GM03348 (cell line): Measurements from ENCODE around the gene MRPS18C.
A peak's percentile ranks its signal among the peaks of the same experiment; 100 is the strongest.
"Not testable (repeated sequence)": the region's sequence is repeated elsewhere in the genome, so short reads cannot be mapped to it uniquely, and the experiment has no call there.

Source experiments
- DNase-seq: peaks from one replicate; pipeline ENCODE4 v3.0.0; 2012; ENCODE audit warnings: low spot score

Gene MRPS18C

GRCh38 chr4:83455281-83456183, at the start of gene MRPS18C, which contains the start of gene HELQ:
Gene MRPS18C (plus strand): TSS chr4:83456058. CDS start chr4:83456078, 20 bp downstream.
Gene HELQ (minus strand): TSS chr4:83455823. CDS start chr4:83455693, 130 bp downstream.
- peak; percentile 97 for DNase-seq

GRCh38 chr4:83408908-83409307, 47.0 kb upstream of the MRPS18C start:
- DNase-seq, result no peak

DNA sequence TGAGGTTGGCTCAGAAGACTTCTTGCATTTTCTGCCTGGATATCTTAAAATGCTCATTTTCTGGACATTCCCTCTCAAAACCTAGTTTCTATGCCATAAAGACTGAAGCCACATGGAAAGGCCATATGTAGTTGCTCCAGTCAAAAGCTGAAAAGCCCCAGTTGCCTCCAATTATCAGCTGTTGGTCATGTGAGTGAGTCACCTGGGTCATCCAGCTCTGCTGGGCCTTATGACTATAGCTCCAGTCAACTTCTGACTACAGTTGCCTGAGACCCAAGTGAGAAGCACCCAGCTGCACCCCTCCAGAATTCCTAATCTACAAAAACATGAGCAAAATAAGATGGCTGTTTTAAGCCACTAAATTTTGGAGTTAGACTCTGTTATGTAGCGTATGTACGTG, 42.2 kb upstream of the MRPS18C start:
- no peak for DNase-seq

GRCh38 chr4:83417566-83417965, 38.3 kb upstream of the MRPS18C start:
- no peak for DNase-seq

- no peak for DNase-seq
These were observed 37.6 kb upstream of the MRPS18C start for GRCh38 chr4:83418211-83418610.

DNA sequence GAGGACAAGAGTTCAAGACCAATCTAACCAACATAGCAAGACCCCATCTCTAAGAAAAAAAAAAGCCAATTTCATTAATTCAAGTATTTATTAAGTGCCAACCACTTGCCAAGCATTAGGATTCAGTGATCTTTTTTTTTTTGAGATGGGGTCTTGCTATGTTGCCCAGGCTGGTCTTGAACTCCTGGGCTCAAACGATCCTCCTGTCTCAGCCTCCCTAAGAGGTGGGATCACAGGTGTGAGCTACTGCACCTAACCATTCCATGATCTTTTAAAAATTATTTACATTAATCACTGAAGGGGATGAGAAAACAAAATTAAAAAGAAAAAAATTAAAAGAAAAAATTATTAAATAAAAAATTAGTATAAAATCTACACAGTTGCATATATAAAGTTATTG, 24.7 kb upstream of the MRPS18C start:
- no peak for DNase-seq

GRCh38 chr4:83436680-83437079, 19.2 kb upstream of the MRPS18C start:
- no peak for DNase-seq

GRCh38 chr4:83438719-83439118, 17.1 kb upstream of the MRPS18C start:
- DNase-seq, result no peak

- DNase-seq, result no peak
These were observed 15.6 kb upstream of the MRPS18C start for GRCh38 chr4:83440148-83440814.

DNA sequence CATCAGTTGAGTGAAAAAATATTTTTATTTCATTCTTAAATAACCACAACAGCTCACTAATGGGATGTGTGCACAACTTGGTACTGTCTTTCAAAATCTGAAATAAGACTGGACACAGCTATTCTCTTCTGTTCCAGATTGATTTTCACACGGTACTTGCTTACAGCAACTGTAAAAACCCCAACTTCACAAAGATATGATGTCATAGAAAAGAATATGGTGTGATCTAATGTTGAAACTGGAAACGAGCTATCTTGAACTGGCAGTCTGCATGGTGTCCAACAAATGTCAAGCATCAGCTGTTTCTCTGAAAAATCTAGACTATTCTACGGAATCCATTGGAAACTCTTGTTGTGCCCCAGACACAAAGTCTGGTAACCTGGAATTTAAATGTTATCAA, 15.0 kb upstream of the MRPS18C start:
- no peak for DNase-seq

- no peak for DNase-seq
These were observed 6.8 kb upstream of the MRPS18C start for GRCh38 chr4:83449009-83449408.

GRCh38 chr4:83454686-83455085, 1.2 kb upstream of the MRPS18C start:
- DNase-seq, result peak; percentile 25

- DNase-seq, result no peak
These were observed 285 bp downstream of the MRPS18C start for GRCh38 chr4:83456184-83456501.

DNA sequence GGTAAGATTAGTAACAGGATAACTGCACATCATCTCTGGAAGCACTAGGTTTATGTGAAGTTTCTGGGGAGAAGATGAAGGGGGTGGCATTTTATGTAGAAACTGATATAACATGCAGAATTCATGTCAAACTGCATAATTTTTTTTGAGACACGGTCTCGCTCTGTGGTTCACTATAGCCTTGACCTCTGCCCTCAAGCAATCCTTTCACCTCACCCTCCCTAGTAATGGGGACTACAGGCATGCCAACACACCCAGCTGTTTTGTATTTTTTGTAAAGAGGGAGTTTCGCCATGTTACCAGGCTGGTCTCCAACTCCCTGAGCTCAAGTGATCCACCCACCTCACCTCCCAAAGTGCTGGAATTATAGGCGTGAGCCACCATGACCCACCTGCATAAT, 17.6 kb downstream of the MRPS18C start:
- DNase-seq, result no peak

DNA sequence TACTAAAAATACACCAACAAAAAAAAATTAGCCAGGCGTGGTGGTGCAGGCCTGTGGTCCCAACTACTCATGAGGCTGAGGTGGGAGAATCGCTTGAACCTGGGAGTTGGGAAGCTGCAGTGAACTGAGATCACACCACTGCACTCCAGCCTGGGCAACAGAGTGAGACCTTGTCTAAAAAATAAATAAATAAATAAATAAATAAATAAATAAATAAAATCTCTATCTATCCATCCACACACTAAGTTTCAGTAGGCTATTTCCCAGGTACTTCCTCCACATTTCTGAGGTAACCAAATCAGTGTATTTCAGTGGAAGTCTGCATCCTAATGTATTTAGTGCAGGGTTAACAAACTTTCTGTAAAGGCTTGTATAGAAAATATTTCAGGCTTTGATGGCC, 18.1 kb downstream of the MRPS18C start:
- no peak for DNase-seq

DNA sequence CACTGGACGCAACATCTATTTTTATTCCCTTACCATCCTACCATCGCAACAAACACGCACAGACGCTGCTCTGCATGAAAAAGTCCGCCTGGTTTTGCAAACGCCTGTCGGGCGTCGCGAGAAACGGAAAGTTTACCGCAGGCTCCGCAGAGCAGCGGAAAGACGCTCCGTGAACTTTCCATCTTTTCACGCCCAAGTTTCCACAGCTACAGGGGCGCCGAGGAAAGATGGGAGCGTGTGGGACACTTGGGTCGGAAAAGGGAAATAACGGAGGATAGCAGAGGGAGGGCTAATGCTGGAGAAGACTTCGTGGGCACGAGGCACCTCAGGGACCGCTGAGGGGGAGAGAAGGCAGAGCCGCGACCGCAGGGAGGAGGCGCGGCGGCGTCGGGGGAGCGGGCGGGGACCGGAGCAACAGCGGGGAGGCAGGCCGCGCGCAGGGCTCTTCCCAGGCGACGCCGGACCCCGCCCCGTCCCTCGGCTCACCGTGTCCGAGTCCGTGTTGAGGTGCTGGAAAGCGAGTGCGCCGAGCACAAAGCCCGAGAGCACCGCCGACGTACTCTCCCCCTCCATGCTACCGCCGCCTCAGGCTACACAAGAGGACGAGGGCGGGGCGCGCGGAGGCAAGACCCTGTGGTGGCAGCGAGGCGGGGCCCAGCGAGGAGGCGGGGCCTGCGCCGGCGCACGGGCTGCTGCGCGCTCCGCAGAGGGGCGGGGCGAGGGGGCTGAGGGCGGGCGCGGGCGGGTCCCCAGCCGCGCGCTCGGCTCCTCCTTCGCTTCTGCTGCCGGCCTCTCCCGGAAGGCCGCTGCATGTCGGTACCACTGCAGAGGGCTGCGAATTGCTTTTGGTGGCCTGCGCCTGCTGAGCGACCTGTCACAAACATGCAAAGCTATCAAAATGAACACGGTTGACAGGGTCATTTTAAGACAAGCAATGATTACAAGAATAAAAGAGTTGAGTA, 28.9 kb downstream of the MRPS18C start, which contains the start of gene ABRAXAS1:
ABRAXAS1 (minus strand) TSS at position 601 of the 962 bp plus-strand sequence; CDS start at position 573, 28 bp downstream.
- peak; percentile 98 for DNase-seq

GRCh38 chr4:83486457-83487129, 30.7 kb downstream of the MRPS18C start:
- DNase-seq, result no peak

DNA sequence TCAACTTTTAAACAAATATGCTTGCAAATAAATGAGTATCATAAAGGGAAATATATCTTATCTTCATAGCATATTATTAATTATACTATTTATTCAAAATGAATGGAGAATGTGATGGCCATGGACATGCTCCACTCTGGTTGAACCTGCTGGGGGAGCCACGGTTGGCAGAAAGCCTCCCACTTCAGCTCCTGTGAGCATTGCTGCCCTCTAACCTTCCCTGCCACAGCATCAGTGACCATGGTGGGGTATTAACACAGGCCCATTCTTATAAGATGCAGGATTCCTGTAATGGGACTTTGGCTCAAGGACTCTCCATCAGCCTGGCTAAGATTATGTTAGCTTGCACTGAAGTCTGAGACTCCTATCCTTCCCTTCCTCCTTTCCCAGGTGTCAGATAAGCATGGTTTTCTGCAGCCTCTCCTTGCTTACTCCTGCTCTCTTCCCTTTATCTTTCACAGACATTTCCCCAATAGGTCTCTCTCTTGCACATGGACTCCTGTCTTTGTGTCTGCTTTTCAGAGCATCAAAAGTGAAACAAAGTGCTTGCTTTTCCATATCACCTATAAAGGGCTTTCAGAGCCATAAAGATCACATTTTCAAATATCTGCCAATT, 34.0 kb downstream of the MRPS18C start:
- no peak for DNase-seq

DNA sequence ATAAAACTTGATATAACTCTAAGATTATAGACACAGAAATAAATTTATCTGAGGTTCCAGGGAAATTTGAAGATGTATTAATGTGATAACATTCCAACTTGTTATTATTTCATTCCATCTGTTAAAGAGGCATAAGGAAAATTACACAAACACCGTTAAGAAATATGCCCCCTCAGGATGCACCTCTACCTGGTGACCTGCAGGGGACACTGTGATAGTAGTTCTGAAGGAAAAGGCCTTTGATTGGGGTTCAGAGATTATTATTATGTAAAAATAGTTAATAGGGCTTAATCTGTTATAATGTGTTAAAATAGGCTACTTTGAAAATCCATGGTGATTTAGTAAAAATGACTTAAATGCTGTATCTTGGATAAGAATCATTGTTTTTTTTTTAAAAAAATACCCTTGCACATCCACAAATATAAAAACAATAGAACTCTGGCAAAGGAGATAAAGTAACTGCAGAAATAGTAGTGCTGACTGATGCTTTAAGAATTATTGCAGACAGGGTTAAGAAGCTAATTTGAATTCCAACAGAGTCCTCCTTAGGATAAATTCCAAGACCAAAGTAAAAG, 35.1 kb downstream of the MRPS18C start:
- peak; percentile 32 for DNase-seq

DNA sequence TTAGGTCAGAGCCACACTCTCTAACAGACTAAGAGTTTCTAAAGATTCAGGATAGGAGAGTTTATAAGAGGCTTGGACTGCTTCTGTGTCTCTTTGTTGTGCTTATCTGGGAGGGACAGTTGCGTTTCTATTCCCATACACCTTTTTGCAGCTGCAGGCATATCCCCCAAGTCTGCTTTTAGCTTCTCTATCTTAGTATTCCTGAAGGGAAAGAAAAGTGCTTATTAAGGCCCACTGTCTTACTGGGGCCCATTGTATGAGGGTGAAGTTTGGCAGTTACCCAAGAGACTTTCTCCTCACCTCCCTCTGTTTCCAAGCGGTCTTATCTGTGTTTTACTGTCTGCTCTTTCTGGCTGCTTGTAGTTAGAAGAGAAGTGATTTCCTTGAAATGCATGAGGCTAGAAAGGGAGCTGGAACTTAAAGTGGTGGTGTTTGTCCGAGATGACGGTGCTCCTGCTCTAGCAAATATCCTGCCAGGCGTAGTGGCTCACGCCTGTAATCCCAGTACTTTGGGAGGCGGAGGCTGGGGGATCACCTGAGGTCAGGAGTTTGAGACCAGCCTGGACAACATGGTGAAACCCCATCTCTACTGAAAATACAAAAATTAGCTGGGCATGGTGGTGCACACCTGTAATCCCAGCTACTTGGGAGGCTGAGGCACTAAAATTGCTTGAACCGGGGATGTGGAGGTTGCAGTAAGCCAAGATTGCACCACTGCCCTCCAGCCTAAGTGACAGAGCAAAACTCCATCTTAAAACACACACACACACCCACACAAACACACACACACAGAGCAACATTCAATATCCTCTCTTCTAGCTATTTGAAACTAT, 40.4 kb downstream of the MRPS18C start:
- DNase-seq, result not testable (repeated sequence)
